ENCODE results near the gene TRAK2. TPM values are rescaled to one million over a fixed set of nuclear protein-coding genes. Genes with fewer than 3 reads are reported as not detected.

Gene TRAK2
- total RNA-seq, 2 donors from 2014 or later = 27.6 to 29.9 TPM

DNA sequence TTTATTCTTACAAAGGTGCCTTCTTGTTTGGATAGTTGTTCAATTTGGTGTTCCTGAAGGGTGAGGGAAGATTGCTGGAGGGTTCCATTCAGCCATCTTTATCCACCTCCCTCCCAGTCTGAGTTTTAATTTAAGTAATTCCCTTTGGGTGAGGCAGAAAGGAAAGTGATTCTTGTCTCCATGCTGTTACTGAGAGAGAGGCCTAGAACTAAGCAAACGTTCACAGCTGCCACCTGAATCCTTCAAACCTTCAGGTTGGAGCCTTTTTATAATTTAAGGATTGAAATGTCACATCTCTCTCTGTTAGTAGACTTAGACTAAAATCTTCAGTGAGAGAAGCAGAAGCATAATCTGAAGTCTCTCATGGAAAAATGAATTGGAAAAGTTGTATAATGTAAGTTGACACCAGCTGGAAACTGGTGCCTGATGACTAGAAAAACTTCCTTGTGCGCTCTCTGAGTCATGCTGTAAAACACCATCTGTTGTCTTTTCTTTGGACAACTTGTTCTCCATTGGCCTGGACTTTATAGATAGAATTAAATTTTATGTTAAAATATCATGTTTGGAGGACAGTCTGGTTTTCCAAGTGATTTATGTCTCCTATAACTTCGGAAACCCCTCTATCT, 14.9 kb upstream of the TRAK2 start:
- no peak overlapping the region for H3K27ac Mint-ChIP-seq

GRCh38 chr2:201465524-201465971, 14.3 kb upstream of the TRAK2 start:
- H3K36me3 Mint-ChIP-seq = peaks cover 23% of the 10 kb centered on the region

More for the DNA sequence above, 14.9 kb upstream of the TRAK2 start:
- Mint-ChIP-seq H3K36me3 (peaks cover 26% of the 10 kb centered on the region), H3K9me3 (no peaks in the 10 kb centered on the region), H3K27me3 (no peaks in the 10 kb centered on the region), H3K4me1 (ENCODE audit: low read depth in 2 of 2) (no peaks in the 10 kb centered on the region), H3K4me3 (no peak overlapping the region)
- no peak for ATAC-seq
- no peak for DNase-seq (ENCODE audit: low spot score)

GRCh38 chr2:201464547-201464946, 13.3 kb upstream of the TRAK2 start:
- Mint-ChIP-seq H3K36me3 (peaks cover 28% of the 10 kb centered on the region), H3K27ac (no peak overlapping the region), H3K4me1 (ENCODE audit: low read depth in 2 of 2) (no peaks in the 10 kb centered on the region), H3K9me3 (no peaks in the 10 kb centered on the region), H3K27me3 (no peaks in the 10 kb centered on the region), H3K4me3 (no peak overlapping the region)
- DNase-seq (ENCODE audit: low spot score) = no peak
- peak in 1 of 2 donors; percentile 13 for ATAC-seq

More at GRCh38 chr2:201465524-201465971, 14.3 kb upstream of the TRAK2 start:
- ATAC-seq (no peak), DNase-seq (ENCODE audit: low spot score) (no peak)
- Mint-ChIP-seq H3K27me3 (no peaks in the 10 kb centered on the region), H3K9me3 (no peaks in the 10 kb centered on the region), H3K27ac (no peak overlapping the region), H3K4me3 (no peak overlapping the region), H3K4me1 (ENCODE audit: low read depth in 2 of 2) (no peaks in the 10 kb centered on the region)

- Mint-ChIP-seq H3K4me1 (ENCODE audit: low read depth in 2 of 2) (no peaks in the 10 kb centered on the region), H3K9me3 (no peaks in the 10 kb centered on the region), H3K27ac (no peak overlapping the region), H3K4me3 (no peak overlapping the region), H3K27me3 (no peaks in the 10 kb centered on the region), H3K36me3 (peaks cover 26% of the 10 kb centered on the region)
- DNase-seq (ENCODE audit: low spot score) (no peak), ATAC-seq (no peak)
These were observed 9.3 kb upstream of the TRAK2 start for GRCh38 chr2:201460532-201460931.

- Mint-ChIP-seq H3K27me3 (no peaks in the 10 kb centered on the region), H3K36me3 (peaks cover 26% of the 10 kb centered on the region), H3K4me1 (ENCODE audit: low read depth in 2 of 2) (no peaks in the 10 kb centered on the region), H3K27ac (no peak overlapping the region), H3K9me3 (no peaks in the 10 kb centered on the region), H3K4me3 (no peak overlapping the region)
- no peak for ATAC-seq
- DNase-seq (ENCODE audit: low spot score) = no peak
These were observed 7.1 kb upstream of the TRAK2 start for GRCh38 chr2:201458381-201458780.

- Mint-ChIP-seq H3K27me3 (no peaks in the 10 kb centered on the region), H3K36me3 (no peaks in the 10 kb centered on the region), H3K9me3 (no peaks in the 10 kb centered on the region), H3K27ac (no peak overlapping the region), H3K4me1 (ENCODE audit: low read depth in 2 of 2) (peaks cover 9 to 21% of the 10 kb centered on the region in 2 donors), H3K4me3 (peak overlapping the region; percentile 97)
- no peak for ATAC-seq
- DNase-seq (ENCODE audit: low spot score) = no peak
These were observed 1.8 kb upstream of the TRAK2 start for GRCh38 chr2:201452922-201453643.

DNA sequence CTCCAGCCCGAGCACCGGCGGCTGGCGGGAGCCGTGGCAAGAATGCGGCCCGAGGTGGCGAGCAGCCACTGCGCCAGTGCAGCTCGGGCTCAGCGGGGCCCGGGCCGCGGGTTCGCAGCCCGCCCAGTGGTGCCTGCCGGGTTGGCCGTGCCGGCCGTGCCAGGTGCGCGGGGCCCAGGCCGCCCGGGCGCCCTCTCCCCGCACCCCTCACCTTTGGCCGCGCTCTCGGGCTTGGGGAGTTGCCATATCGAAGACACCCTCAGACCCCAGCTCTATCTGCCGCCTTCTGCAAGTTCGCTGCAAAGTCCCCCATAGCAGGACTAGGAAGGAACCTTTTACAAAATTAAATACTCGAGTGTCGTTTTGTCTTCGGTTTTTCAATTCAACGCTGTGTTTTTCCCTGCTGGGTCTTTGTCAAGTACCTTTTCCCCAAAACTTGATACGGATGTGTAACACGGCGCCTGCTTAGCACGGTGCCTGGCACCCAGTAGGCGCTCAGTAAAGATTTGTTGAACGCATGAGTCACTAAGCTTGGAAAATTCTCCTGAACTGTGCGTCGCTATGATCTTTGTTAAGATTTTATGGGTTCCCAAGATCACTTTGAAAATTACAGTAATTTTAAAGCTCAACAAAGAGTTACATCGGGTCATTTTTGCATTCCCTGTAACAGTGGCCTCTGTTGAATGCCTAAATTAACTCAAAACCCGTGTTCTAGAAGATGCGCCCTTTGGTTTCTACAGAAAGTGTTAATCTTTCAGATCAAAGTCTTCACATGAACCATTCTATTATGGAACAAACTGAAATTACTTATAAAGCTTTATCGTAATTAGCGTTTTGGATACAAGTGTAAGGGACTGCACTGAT, 1.0 kb upstream of the TRAK2 start:
- Mint-ChIP-seq H3K4me1 (ENCODE audit: low read depth in 2 of 2) (peaks cover 13 to 29% of the 10 kb centered on the region in 2 donors), H3K27ac (peak overlapping the region; percentile 95), H3K9me3 (no peaks in the 10 kb centered on the region), H3K27me3 (no peaks in the 10 kb centered on the region), H3K4me3 (peak overlapping the region; percentile 97), H3K36me3 (no peaks in the 10 kb centered on the region)
- no peak for DNase-seq (ENCODE audit: low spot score)
- peak in 1 of 2 donors; percentile 37 for ATAC-seq

DNA sequence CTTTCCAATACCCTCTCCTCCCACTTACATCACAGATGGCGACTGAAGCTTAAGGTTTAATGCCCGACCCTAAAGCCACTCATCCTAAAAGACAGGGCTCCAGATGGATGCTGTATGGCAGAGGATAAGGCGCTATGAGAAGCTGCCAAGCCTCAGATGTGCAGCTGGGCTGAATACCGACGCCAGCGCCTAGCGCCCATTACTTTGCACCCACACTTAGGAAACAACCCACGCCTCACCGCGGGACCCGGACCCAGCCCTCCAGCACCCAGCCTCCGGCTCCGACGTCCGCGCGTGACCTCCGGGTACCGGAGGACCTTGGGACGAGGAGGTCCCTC, 335 bp downstream of the TRAK2 start:
- no peak for ATAC-seq
- Mint-ChIP-seq H3K4me3 (peak overlapping the region; percentile 97), H3K4me1 (ENCODE audit: low read depth in 2 of 2) (peaks cover 22 to 40% of the 10 kb centered on the region in 2 donors), H3K9me3 (no peaks in the 10 kb centered on the region), H3K27ac (peak overlapping the region; percentile 95), H3K36me3 (no peaks in the 10 kb centered on the region), H3K27me3 (no peaks in the 10 kb centered on the region)
- DNase-seq (ENCODE audit: low spot score) = no peak

DNA sequence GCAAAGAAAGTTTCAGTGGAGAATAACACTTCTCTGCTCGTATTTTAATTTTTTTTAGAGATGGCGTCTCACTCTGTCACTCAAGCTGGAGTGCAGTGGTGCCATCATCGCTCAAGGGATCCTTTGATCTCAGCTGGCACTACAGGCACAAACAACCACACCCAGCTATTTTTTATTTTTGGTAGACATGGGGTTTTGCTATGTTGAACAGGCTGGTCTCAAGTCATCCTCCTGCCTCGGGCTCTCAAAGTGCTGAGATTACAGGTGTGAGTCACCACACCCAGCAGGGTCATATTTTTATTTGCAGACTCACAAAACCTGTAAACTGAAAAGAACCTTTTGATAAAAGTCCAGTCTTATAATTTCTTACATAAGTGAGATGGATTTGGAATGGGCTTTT, 2.6 kb downstream of the TRAK2 start:
- ATAC-seq (no peak), DNase-seq (ENCODE audit: low spot score) (no peak)
- Mint-ChIP-seq H3K9me3 (no peaks in the 10 kb centered on the region), H3K4me3 (peak overlapping the region; percentile 13), H3K27ac (peak overlapping the region in 1 of 2 donors; percentile 38), H3K4me1 (ENCODE audit: low read depth in 2 of 2) (peaks cover 25 to 40% of the 10 kb centered on the region in 2 donors), H3K27me3 (no peaks in the 10 kb centered on the region), H3K36me3 (no peaks in the 10 kb centered on the region)

DNA sequence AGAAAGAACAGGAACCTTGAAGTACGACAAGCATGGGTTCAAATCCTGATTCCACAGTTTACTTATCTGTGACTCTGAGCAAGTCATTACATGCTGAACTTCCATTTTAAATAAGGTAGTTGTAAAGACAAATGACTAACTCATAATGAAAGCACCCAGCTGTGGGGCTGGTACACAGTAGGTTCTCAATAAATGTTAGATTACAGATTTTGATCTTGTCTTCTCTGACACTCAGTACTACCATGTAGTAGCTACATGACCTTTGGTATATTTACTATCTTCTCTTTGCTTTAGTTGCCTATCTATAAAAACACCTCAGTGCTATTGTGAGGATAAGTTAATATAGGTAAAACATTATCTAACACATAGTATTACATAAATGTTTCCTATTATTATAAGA, 3.2 kb downstream of the TRAK2 start:
- ATAC-seq (no peak), DNase-seq (ENCODE audit: low spot score) (no peak)
- H3K27ac Mint-ChIP-seq = peak overlapping the region in 1 of 2 donors; percentile 38
- no peaks in the 10 kb centered on the region for H3K9me3 Mint-ChIP-seq
- no peaks in the 10 kb centered on the region for H3K27me3 Mint-ChIP-seq
- no peaks in the 10 kb centered on the region for H3K36me3 Mint-ChIP-seq
- peaks cover 25 to 40% of the 10 kb centered on the region in 2 donors for H3K4me1 Mint-ChIP-seq (ENCODE audit: low read depth in 2 of 2)
- H3K4me3 Mint-ChIP-seq = peak overlapping the region; percentile 50

- Mint-ChIP-seq H3K36me3 (no peaks in the 10 kb centered on the region), H3K4me1 (ENCODE audit: low read depth in 2 of 2) (peaks cover 22 to 40% of the 10 kb centered on the region in 2 donors), H3K27ac (no peak overlapping the region), H3K9me3 (no peaks in the 10 kb centered on the region), H3K27me3 (no peaks in the 10 kb centered on the region), H3K4me3 (no peak overlapping the region)
- DNase-seq (ENCODE audit: low spot score) (no peak), ATAC-seq (no peak)
These were observed 4.2 kb downstream of the TRAK2 start for GRCh38 chr2:201447086-201447485.

DNA sequence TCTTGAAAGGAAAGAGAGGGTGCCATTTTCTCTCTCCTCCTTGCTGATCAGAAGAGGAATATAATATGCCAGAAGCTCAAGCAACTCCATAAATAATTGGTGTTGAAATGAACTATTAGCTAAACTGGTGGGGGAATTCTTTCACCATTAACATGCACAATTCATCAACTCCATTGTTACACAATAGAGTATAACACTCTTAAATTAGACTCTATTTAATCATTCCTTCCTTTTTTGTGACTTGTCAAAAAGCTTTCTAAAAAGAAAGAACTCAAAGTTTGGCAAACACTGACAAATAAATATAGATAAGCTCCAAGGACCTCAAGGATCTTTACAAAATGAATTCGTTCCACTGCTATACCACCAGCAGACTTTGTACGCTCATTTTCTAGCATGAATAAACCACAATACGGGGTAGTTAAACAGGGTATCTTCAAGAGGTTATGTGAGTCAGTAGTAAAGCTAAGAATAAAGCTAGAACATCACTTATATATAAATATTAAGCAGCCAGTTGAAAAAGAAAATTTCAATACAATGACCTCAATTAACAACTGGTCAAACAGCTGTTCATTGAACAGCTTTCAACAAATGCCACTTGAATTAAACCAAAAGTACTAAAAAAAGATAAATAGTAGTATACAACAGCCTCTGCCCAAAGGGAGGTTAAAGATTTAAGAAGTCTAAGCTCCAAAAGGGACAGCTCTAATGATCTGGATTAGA, 6.4 kb downstream of the TRAK2 start:
- Mint-ChIP-seq H3K4me3 (no peak overlapping the region), H3K27ac (no peak overlapping the region), H3K9me3 (no peaks in the 10 kb centered on the region), H3K4me1 (ENCODE audit: low read depth in 2 of 2) (peaks cover 16 to 31% of the 10 kb centered on the region in 2 donors), H3K36me3 (no peaks in the 10 kb centered on the region), H3K27me3 (no peaks in the 10 kb centered on the region)
- DNase-seq (ENCODE audit: low spot score) = no peak
- no peak for ATAC-seq

DNA sequence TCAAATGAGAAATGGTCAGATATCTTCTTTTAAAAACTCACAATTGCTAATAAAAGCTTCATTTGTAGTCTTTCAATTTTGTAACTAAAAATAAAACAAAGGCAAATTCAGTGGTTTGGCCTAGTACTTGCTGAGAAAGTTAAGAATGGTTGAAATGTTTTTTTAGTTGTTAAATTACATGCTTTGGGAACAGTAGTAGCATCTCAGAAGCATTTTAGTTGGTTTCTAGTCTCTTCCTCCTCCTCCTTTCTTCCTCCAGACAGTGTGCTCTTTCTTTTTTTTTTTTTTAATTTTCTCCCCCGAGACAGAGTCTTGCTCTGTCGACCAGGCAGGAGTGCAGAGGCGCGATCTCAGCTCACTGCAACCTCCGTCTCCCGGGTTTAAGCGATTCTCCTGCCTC, 9.8 kb downstream of the TRAK2 start:
- no peak overlapping the region for H3K4me3 Mint-ChIP-seq
- H3K9me3 Mint-ChIP-seq = no peaks in the 10 kb centered on the region
- H3K27me3 Mint-ChIP-seq = no peaks in the 10 kb centered on the region
- DNase-seq (ENCODE audit: low spot score) = no peak
- peaks cover 11% of the 10 kb centered on the region in 2 donors for H3K4me1 Mint-ChIP-seq (ENCODE audit: low read depth in 2 of 2)
- ATAC-seq = no peak
- no peak overlapping the region for H3K27ac Mint-ChIP-seq
- no peaks in the 10 kb centered on the region for H3K36me3 Mint-ChIP-seq

Data from natural killer cell treated with Interleukin-12 subunit alpha and Interleukin-12 subunit beta and Interleukin-15 and Interleukin-18, amount 100 ng/mL, for 72 hours (primary cell).